Measurements from ENCODE around the gene SYT6. TPM values are rescaled to one million over a fixed set of nuclear protein-coding genes. Genes with fewer than 3 reads are reported as not detected.
"Not testable (repeated sequence)": the region's sequence is repeated elsewhere in the genome, so short reads cannot be mapped to it uniquely, and the experiment has no call there.

The SYT6 gene
- total RNA-seq, 1 experiment from 2014 or later, result not detected

GRCh38 chr1:114075546-114076242, 78.0 kb downstream of the SYT6 start:
- no peak for DNase-seq (ENCODE audit: low spot score)

GRCh38 chr1:114075105-114075504, 78.6 kb downstream of the SYT6 start:
- no peak for DNase-seq (ENCODE audit: low spot score)

GRCh38 chr1:114072246-114072645, 81.4 kb downstream of the SYT6 start:
- no peak for DNase-seq (ENCODE audit: low spot score)

GRCh38 chr1:114069762-114070161, 83.9 kb downstream of the SYT6 start:
- not testable (repeated sequence) for DNase-seq (ENCODE audit: low spot score)

- DNase-seq (ENCODE audit: low spot score), result not testable (repeated sequence)
Measured at GRCh38 chr1:114068684-114069083, 85.0 kb downstream of the SYT6 start.

GRCh38 chr1:114065671-114066070, 88.0 kb downstream of the SYT6 start:
- not testable (repeated sequence) for DNase-seq (ENCODE audit: low spot score)

- DNase-seq (ENCODE audit: low spot score), result no peak
Measured at GRCh38 chr1:114063544-114063943, 90.1 kb downstream of the SYT6 start.

GRCh38 chr1:114062477-114063099, 91.1 kb downstream of the SYT6 start:
- no peak for DNase-seq (ENCODE audit: low spot score)

GRCh38 chr1:114061121-114061830, 92.4 kb downstream of the SYT6 start:
- DNase-seq (ENCODE audit: low spot score), result no peak

GRCh38 chr1:114058236-114058635, 95.4 kb downstream of the SYT6 start:
- not testable (repeated sequence) for DNase-seq (ENCODE audit: low spot score)

GRCh38 chr1:114054148-114054547, 99.5 kb downstream of the SYT6 start:
- no peak for DNase-seq (ENCODE audit: low spot score)

GRCh38 chr1:114048232-114048631, 105.4 kb downstream of the SYT6 start:
- no peak for DNase-seq (ENCODE audit: low spot score)

GRCh38 chr1:114043548-114043947, 110.1 kb downstream of the SYT6 start:
- no peak for DNase-seq (ENCODE audit: low spot score)

GRCh38 chr1:114043054-114043453, 110.6 kb downstream of the SYT6 start:
- no peak for DNase-seq (ENCODE audit: low spot score)

GRCh38 chr1:114040273-114041015, 113.2 kb downstream of the SYT6 start:
- no peak for DNase-seq (ENCODE audit: low spot score)

Other genes starting within 250 kb of the SYT6 start
- 6.7 and 12.5 TPM in 2 replicates for gene AP4B1, start 249.1 kb downstream of the SYT6 start, total RNA-seq (2014; rRNA removed; shearing (Covaris generic))
- gene DCLRE1B, start 248.5 kb downstream of the SYT6 start, total RNA-seq (2014; rRNA removed; shearing (Covaris generic)), result 6.2 and 7.3 TPM in 2 replicates
- gene HIPK1, start 224.5 kb downstream of the SYT6 start, total RNA-seq (2014; rRNA removed; shearing (Covaris generic)), result 18.9 and 19.4 TPM in 2 replicates
- 0.03 TPM in 1 of 2 replicates, not detected in the other for gene OLFML3, start 174.4 kb downstream of the SYT6 start, total RNA-seq (2014; rRNA removed; shearing (Covaris generic))

Measured in HT-29 (cell line).